HCT116 (cell line): Measurements from ENCODE around the gene TEPSIN.

ENCODE experiments used
- EGR1 ChIP-seq: IDR thresholded peaks from 2 replicates; pipeline ENCODE4 v1.6.1; 2012; ENCODE audit warnings: low read depth
- EZH2 ChIP-seq: fragments of 200-600 bp; sonication (generic); IDR thresholded peaks from 2 replicates; pipeline ENCODE4 v1.6.1; 2017; ENCODE audit warnings: antibody characterized with exemption, mixed run types
- POLR2A ChIP-seq: IDR thresholded peaks from 2 replicates; pipeline ENCODE4 v1.7.0; 2011; ENCODE audit warnings: borderline replicate concordance; ENCODE audit not compliant: insufficient read depth, insufficient read length; ENCODE audit errors: extremely low read depth
- YY1 ChIP-seq: IDR thresholded peaks from 2 replicates; pipeline ENCODE4 v1.6.1; 2011; ENCODE audit warnings: low read length, low read depth, moderate library complexity, mild to moderate bottlenecking; ENCODE audit not compliant: insufficient replicate concordance; ENCODE audit errors: extremely low read depth
- ZBTB33 ChIP-seq: IDR thresholded peaks from 2 replicates; pipeline ENCODE4 v1.6.1; 2011; ENCODE audit warnings: mild to moderate bottlenecking, low read length, moderate library complexity; ENCODE audit not compliant: insufficient replicate concordance; ENCODE audit errors: extremely low read depth
- ZNF274 ChIP-seq: fragments of 200-500 bp; sonication (Bioruptor generic); IDR thresholded peaks from 2 replicates; pipeline ENCODE4 v1.6.1; 2014; ENCODE audit warnings: mild to moderate bottlenecking, low read depth, low read length, inconsistent platforms
- TF ChIP-seq, protein P1 (sequence below), 3 experiments: fragments of 200-600 bp in 1 of 3; sonication (generic) in 1 of 3; IDR thresholded peaks in 2 of 3; conservative IDR thresholded peaks in 1 of 3; 2 replicates each; pipeline ENCODE4 v1.5.1; 2012 to 2017; ENCODE audit warnings: low read depth in 2 of 3, low read length in 2 of 3, antibody characterized with exemption in 1 of 3, borderline replicate concordance in 1 of 3, control low read depth in 1 of 3, mild to moderate bottlenecking in 1 of 3, mixed read lengths in 1 of 3, mixed run types in 1 of 3, moderate library complexity in 1 of 3; ENCODE audit not compliant: insufficient read depth in 1 of 3

DNA sequence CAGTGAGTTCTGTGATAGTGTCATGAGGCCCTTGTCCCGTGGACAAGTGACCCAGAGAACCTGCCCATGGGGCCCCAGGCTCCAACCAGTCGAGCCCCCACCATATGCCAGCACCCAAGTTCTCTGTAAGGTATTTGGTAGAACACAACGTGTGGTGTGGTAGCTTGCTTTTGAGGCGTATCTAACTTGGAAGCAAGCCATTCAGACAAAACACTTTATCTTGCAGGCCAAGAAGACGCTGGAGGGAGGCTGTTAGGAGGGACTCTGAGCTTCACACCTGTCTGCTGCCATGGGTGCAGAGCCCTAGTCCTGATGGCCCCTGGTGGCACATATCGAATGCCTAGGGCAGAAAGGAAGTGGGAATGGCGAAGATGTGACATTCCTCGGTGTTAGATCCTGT is 1.9 kb upstream of the TEPSIN start:
- TF ChIP-seq EGR1 (no peak), YY1 (no peak), POLR2A (no peak), EZH2 (no peak), ZBTB33 (no peak), ZNF274 (no peak)
- TF ChIP-seq, protein P1, sequence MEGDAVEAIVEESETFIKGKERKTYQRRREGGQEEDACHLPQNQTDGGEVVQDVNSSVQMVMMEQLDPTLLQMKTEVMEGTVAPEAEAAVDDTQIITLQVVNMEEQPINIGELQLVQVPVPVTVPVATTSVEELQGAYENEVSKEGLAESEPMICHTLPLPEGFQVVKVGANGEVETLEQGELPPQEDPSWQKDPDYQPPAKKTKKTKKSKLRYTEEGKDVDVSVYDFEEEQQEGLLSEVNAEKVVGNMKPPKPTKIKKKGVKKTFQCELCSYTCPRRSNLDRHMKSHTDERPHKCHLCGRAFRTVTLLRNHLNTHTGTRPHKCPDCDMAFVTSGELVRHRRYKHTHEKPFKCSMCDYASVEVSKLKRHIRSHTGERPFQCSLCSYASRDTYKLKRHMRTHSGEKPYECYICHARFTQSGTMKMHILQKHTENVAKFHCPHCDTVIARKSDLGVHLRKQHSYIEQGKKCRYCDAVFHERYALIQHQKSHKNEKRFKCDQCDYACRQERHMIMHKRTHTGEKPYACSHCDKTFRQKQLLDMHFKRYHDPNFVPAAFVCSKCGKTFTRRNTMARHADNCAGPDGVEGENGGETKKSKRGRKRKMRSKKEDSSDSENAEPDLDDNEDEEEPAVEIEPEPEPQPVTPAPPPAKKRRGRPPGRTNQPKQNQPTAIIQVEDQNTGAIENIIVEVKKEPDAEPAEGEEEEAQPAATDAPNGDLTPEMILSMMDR (IDR thresholded peaks at IDR 0.05 in 2 of 3, conservative IDR thresholded peaks at IDR 0.05 in 1 of 3; ENCODE audit: borderline replicate concordance in 1 of 3, insufficient read depth in 1 of 3, low read depth in 2 of 3, low read length in 2 of 3), result no peak
